GM23338 (cell line): ENCODE data around the gene CACNA2D3. TPM values are rescaled to one million over a fixed set of nuclear protein-coding genes. Genes with fewer than 3 reads are reported as not detected.

Experiments used
- ATAC-seq: fragments of 200-7000 bp; cut with Tn5 transposase; 3 replicates; pipeline ENCODE4 v1.9.1; 2020
- DNase-seq: peaks from one replicate; pipeline ENCODE4 v3.0.0-alpha.2; 2015; ENCODE audit warnings: low spot score
- H2AFZ ChIP-seq: fragments of 200-600 bp; sonication (generic); 2 replicates; pipeline ENCODE4 v1.8.0; 2016; ENCODE audit warnings: antibody characterized with exemption, mild to moderate bottlenecking, moderate library complexity
- H3F3A ChIP-seq: fragments of 200-600 bp; sonication (generic); replicated peaks from 2 replicates; pipeline ENCODE4 v1.8.0; 2017; ENCODE audit warnings: antibody characterized with exemption, mixed run types, low read depth
- H3K27ac ChIP-seq: fragments of 200-600 bp; sonication (generic); 2 replicates; pipeline ENCODE4 v1.6.1; 2016; ENCODE audit warnings: low read depth
- H3K27me3 ChIP-seq: fragments of 200-600 bp; sonication (generic); 2 replicates; pipeline ENCODE4 v1.8.0; 2016; ENCODE audit warnings: mild to moderate bottlenecking, mixed run types, moderate library complexity; ENCODE audit not compliant: insufficient read depth
- H3K36me3 ChIP-seq: fragments of 200-600 bp; sonication (generic); 2 replicates; pipeline ENCODE4 v1.8.0; 2016; ENCODE audit warnings: mild to moderate bottlenecking; ENCODE audit not compliant: insufficient read depth
- H3K4me1 ChIP-seq: fragments of 200-600 bp; sonication (generic); 2 replicates; pipeline ENCODE4 v1.8.0; 2016; ENCODE audit warnings: mild to moderate bottlenecking, moderate library complexity; ENCODE audit not compliant: insufficient read depth
- H3K4me2 ChIP-seq: fragments of 200-600 bp; sonication (generic); 2 replicates; pipeline ENCODE4 v1.7.1; 2017; ENCODE audit warnings: mixed run types
- H3K4me3 ChIP-seq: fragments of 200-600 bp; sonication (generic); 2 replicates; pipeline ENCODE4 v1.6.1; 2016; ENCODE audit warnings: mixed run types
- H3K79me2 ChIP-seq: fragments of 200-600 bp; sonication (generic); replicated peaks from 2 replicates; pipeline ENCODE4 v1.8.0; 2017; ENCODE audit warnings: mild to moderate bottlenecking; ENCODE audit not compliant: insufficient read depth
- H3K9me2 ChIP-seq: fragments of 200-600 bp; sonication (generic); 2 replicates; pipeline ENCODE4 v1.8.0; 2017; ENCODE audit not compliant: insufficient read depth
- H4K20me1 ChIP-seq: fragments of 200-600 bp; sonication (generic); replicated peaks from 2 replicates; pipeline ENCODE4 v1.8.0; 2017; ENCODE audit warnings: mild to moderate bottlenecking; ENCODE audit not compliant: insufficient read depth
- H3K27ac Mint-ChIP-seq: 2 replicates; pipeline ENCODE4 v1.8.0; 2020; ENCODE audit warnings: inconsistent platforms, mild to moderate bottlenecking, moderate library complexity, mixed read lengths
- H3K27me3 Mint-ChIP-seq: 3 replicates; pipeline ENCODE4 v1.8.0; 2022; ENCODE audit warnings: low read depth, mild to moderate bottlenecking, moderate library complexity, mixed read lengths, inconsistent platforms; ENCODE audit not compliant: insufficient read depth, poor library complexity
- H3K36me3 Mint-ChIP-seq: 3 replicates; pipeline ENCODE4 v1.8.0; 2021; ENCODE audit warnings: low read depth, mild to moderate bottlenecking, inconsistent platforms, moderate library complexity, mixed read lengths
- H3K4me1 Mint-ChIP-seq: 3 replicates; pipeline ENCODE4 v1.8.0; 2020; ENCODE audit warnings: mild to moderate bottlenecking, inconsistent platforms, mixed read lengths
- H3K4me3 Mint-ChIP-seq: 3 replicates; pipeline ENCODE4 v1.8.0; 2021; ENCODE audit warnings: moderate library complexity, mild to moderate bottlenecking, inconsistent platforms, mixed read lengths
- H3K9me3 Mint-ChIP-seq: 3 replicates; pipeline ENCODE4 v1.8.0; 2020; ENCODE audit warnings: moderate library complexity, mild to moderate bottlenecking, inconsistent platforms, mixed read lengths
- STAT1 ChIP-seq: IDR thresholded peaks from one replicate; pipeline ENCODE4 v1.6.1; 2016; ENCODE audit warnings: antibody characterized with exemption; ENCODE audit not compliant: unreplicated experiment
- polyA plus RNA-seq: library from polyadenylated mRNA; unstranded; fragments of >200 nt; fragmentation: Nextera tagmentation; extraction: Ambion mirVana; gene quantifications from 2 replicates; pipeline ENCODE4 v1.2.1, GENCODE V29; 2016
- total RNA-seq: library from RNA; depleted of rRNA; stranded (reverse); fragments of >200 nt; shearing (Covaris generic); gene quantifications from 2 replicates; pipeline ENCODE4 v1.2.3, GENCODE V29; 2014
- TF ChIP-seq, protein P1 (sequence below): IDR thresholded peaks from 2 replicates; pipeline ENCODE4 v1.6.1; 2016; ENCODE audit warnings: antibody characterized with exemption
- TF ChIP-seq, protein P2 (sequence below), 2 experiments: fragments of 200-600 bp in 1 of 2; sonication (generic) in 1 of 2; conservative IDR thresholded peaks; 2 replicates each; pipeline versions ENCODE4 v1.5.1 to v1.6.1; 2016 to 2017; ENCODE audit warnings: antibody characterized with exemption in 2 of 2, low read depth in 2 of 2, mild to moderate bottlenecking in 2 of 2, moderate library complexity in 1 of 2
- TF ChIP-seq, protein P3 (sequence below): fragments of 250-450 bp; sonication (Bioruptor Pico); IDR thresholded peaks from 2 replicates; pipeline ENCODE4 v1.5.0; 2020; ENCODE audit warnings: mild to moderate bottlenecking, moderate library complexity

Gene CACNA2D3
- total and polyA plus RNA-seq, 2 experiments from 2014 or later, result 2.2 to 2.3 TPM

DNA sequence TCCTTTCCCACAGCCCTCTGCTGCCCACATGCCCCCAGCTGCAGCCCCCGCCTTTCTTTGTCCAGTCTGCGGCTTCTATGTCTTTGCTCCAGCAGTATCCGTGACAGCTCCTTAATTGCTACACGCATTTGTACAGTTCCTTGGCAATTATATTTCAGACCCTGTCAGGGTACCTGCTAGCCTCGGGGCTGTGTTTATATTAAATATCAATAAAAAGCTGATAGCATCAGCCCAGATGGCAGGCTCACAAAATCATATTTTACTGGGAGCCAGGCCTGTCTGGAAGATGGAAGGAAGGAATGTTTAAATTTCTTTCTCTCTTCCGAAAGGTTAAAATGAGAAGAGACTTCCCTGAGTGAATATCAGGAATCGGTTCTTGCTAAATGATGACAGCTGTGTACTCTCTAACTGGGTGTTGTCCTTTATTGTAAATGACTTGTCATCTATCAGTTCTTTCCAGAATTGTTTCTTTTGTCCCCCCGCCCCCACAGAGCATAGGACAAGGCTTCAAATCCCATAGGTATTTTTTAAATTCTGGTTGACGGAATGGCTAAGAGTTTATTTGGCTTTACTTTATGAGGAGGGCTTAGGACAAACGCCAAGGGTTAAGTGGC, 427.4 kb downstream of the CACNA2D3 start (continued):
- TF ChIP-seq, protein P1, sequence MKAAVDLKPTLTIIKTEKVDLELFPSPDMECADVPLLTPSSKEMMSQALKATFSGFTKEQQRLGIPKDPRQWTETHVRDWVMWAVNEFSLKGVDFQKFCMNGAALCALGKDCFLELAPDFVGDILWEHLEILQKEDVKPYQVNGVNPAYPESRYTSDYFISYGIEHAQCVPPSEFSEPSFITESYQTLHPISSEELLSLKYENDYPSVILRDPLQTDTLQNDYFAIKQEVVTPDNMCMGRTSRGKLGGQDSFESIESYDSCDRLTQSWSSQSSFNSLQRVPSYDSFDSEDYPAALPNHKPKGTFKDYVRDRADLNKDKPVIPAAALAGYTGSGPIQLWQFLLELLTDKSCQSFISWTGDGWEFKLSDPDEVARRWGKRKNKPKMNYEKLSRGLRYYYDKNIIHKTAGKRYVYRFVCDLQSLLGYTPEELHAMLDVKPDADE, result no peak

DNA sequence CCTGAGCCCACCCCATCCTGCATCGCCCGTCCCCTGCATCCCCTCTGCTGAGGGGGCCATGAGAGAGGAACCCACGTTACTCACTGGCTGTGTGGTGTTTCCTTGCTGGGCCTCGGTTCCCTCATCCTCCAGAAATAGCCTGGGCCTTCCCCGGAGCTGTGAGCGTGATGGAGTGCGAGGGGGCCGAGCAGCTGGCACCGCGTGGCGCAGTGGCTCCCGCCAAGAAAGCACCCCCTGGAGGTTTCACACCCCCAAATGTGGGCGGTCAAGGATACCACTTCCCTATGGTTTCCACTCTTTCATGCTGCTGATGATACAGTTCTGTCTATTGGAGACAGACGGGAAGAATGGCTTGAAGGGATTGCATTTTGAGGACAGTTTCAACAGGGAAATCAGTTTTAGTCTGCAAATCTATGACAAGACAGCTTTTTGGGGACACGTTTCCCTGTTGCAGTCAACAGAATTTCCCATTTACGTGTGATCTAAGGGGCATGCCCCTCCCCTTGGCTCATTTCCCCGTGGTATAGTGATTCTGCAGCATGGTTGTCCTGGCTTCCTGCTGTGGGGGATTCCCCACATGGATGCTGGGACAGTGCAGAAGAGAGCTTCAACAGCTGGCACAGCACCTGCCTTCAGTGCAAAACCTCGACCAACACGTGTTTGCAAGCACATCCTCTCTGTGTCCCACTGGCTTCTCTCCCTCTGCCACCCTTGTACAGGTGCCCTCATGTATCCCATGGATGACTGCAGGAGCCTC, 428.0 kb downstream of the CACNA2D3 start:
- no peaks in the 10 kb centered on the region for H3K36me3 ChIP-seq
- TF ChIP-seq, protein P2, sequence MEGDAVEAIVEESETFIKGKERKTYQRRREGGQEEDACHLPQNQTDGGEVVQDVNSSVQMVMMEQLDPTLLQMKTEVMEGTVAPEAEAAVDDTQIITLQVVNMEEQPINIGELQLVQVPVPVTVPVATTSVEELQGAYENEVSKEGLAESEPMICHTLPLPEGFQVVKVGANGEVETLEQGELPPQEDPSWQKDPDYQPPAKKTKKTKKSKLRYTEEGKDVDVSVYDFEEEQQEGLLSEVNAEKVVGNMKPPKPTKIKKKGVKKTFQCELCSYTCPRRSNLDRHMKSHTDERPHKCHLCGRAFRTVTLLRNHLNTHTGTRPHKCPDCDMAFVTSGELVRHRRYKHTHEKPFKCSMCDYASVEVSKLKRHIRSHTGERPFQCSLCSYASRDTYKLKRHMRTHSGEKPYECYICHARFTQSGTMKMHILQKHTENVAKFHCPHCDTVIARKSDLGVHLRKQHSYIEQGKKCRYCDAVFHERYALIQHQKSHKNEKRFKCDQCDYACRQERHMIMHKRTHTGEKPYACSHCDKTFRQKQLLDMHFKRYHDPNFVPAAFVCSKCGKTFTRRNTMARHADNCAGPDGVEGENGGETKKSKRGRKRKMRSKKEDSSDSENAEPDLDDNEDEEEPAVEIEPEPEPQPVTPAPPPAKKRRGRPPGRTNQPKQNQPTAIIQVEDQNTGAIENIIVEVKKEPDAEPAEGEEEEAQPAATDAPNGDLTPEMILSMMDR (conservative IDR thresholded peaks at IDR 0.05; ENCODE audit: low read depth in 2 of 2), result no peak
- TF ChIP-seq, protein P1, result no peak
- no peak for TF ChIP-seq STAT1
- H3K4me3 ChIP-seq, result no peak overlapping the region
- H4K20me1 ChIP-seq, result no peaks in the 10 kb centered on the region
- no peaks in the 10 kb centered on the region; the same call in 2 of the 3 replicates for H3K9me3 Mint-ChIP-seq
- H3K9me2 ChIP-seq, result peaks cover 4% of the 10 kb centered on the region; the same call in 1 of the 2 replicates
- H3K4me2 ChIP-seq, result no peak overlapping the region
- H3K4me1 Mint-ChIP-seq, result peaks cover 6% of the 10 kb centered on the region; the same call in 2 of the 3 replicates
- peaks cover 4% of the 10 kb centered on the region for H3K27me3 Mint-ChIP-seq
- ATAC-seq, result peak; percentile 66
- no peaks in the 10 kb centered on the region for H3K79me2 ChIP-seq
- DNase-seq, result no peak
- H3K4me3 Mint-ChIP-seq, result no peak overlapping the region
- no peaks in the 10 kb centered on the region for H3K4me1 ChIP-seq
- no peak overlapping the region for H3K27ac ChIP-seq
- no peak overlapping the region for H3K27ac Mint-ChIP-seq
- H3F3A ChIP-seq, result no peaks in the 10 kb centered on the region
- no peak overlapping the region for H2AFZ ChIP-seq
- H3K27me3 ChIP-seq, result no peaks in the 10 kb centered on the region
- no peaks in the 10 kb centered on the region for H3K36me3 Mint-ChIP-seq

DNA sequence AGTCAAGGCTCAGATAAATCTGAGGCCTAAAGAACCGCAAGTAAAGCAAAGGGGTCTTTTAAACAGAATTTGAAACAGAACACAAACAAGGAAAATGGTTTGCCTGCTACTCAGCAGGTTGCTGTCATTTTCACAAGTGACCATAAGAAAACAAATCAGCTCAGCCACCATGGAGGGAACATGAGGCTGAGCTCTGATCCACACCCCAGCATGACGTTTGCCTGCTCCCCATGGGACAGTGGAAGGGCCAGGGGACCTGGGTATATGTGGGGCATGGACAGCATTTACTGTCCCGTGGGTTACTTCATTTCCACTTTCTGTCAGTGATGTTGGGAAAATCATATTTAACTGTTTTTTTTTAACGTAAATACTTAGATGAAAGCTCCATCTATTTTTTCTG, 434.3 kb downstream of the CACNA2D3 start:
- Mint-ChIP-seq H3K27me3 (peaks cover 2% of the 10 kb centered on the region), H3K4me1 (peaks cover 9% of the 10 kb centered on the region), H3K4me3 (no peak overlapping the region), H3K36me3 (no peaks in the 10 kb centered on the region), H3K27ac (no peak overlapping the region), H3K9me3 (0 out of 3 replicates have a peak, but pooled peaks cover 2% of the 10 kb centered on the region)
- Histone ChIP-seq H2AFZ (peak overlapping the region; percentile 80; the same call in 1 of the 2 replicates), H3K36me3 (no peaks in the 10 kb centered on the region), H3K4me2 (no peak overlapping the region), H3K27ac (no peak overlapping the region), H3F3A (no peaks in the 10 kb centered on the region), H3K27me3 (no peaks in the 10 kb centered on the region), H3K4me3 (no peak overlapping the region), H3K79me2 (no peaks in the 10 kb centered on the region), H3K9me2 (peaks cover 4% of the 10 kb centered on the region; the same call in 1 of the 2 replicates), H3K4me1 (no peaks in the 10 kb centered on the region; the same call in 1 of the 2 replicates), H4K20me1 (no peaks in the 10 kb centered on the region)
- no peak for ATAC-seq
- DNase-seq, result no peak
- TF ChIP-seq, protein P3, sequence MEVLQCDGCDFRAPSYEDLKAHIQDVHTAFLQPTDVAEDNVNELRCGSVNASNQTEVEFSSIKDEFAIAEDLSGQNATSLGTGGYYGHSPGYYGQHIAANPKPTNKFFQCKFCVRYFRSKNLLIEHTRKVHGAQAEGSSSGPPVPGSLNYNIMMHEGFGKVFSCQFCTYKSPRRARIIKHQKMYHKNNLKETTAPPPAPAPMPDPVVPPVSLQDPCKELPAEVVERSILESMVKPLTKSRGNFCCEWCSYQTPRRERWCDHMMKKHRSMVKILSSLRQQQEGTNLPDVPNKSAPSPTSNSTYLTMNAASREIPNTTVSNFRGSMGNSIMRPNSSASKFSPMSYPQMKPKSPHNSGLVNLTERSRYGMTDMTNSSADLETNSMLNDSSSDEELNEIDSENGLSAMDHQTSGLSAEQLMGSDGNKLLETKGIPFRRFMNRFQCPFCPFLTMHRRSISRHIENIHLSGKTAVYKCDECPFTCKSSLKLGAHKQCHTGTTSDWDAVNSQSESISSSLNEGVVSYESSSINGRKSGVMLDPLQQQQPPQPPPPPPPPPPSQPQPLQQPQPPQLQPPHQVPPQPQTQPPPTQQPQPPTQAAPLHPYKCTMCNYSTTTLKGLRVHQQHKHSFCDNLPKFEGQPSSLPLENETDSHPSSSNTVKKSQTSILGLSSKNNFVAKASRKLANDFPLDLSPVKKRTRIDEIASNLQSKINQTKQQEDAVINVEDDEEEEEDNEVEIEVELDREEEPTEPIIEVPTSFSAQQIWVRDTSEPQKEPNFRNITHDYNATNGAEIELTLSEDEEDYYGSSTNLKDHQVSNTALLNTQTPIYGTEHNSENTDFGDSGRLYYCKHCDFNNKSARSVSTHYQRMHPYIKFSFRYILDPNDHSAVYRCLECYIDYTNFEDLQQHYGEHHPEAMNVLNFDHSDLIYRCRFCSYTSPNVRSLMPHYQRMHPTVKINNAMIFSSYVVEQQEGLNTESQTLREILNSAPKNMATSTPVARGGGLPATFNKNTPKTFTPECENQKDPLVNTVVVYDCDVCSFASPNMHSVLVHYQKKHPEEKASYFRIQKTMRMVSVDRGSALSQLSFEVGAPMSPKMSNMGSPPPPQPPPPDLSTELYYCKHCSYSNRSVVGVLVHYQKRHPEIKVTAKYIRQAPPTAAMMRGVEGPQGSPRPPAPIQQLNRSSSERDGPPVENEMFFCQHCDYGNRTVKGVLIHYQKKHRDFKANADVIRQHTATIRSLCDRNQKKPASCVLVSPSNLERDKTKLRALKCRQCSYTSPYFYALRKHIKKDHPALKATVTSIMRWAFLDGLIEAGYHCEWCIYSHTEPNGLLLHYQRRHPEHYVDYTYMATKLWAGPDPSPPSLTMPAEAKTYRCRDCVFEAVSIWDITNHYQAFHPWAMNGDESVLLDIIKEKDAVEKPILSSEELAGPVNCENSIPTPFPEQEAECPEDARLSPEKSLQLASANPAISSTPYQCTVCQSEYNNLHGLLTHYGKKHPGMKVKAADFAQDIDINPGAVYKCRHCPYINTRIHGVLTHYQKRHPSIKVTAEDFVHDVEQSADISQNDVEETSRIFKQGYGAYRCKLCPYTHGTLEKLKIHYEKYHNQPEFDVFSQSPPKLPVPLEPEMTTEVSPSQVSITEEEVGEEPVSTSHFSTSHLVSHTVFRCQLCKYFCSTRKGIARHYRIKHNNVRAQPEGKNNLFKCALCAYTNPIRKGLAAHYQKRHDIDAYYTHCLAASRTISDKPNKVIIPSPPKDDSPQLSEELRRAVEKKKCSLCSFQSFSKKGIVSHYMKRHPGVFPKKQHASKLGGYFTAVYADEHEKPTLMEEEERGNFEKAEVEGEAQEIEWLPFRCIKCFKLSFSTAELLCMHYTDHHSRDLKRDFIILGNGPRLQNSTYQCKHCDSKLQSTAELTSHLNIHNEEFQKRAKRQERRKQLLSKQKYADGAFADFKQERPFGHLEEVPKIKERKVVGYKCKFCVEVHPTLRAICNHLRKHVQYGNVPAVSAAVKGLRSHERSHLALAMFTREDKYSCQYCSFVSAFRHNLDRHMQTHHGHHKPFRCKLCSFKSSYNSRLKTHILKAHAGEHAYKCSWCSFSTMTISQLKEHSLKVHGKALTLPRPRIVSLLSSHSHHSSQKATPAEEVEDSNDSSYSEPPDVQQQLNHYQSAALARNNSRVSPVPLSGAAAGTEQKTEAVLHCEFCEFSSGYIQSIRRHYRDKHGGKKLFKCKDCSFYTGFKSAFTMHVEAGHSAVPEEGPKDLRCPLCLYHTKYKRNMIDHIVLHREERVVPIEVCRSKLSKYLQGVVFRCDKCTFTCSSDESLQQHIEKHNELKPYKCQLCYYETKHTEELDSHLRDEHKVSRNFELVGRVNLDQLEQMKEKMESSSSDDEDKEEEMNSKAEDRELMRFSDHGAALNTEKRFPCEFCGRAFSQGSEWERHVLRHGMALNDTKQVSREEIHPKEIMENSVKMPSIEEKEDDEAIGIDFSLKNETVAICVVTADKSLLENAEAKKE, result no peak
